ENCODE measurements around the gene NOS3. TPM values are rescaled to one million over a fixed set of nuclear protein-coding genes. Genes with fewer than 3 reads are reported as not detected.

The NOS3 gene
- total and polyA plus RNA-seq, 8 donors: 7.5 to 21.8 (median 10.4) TPM

DNA sequence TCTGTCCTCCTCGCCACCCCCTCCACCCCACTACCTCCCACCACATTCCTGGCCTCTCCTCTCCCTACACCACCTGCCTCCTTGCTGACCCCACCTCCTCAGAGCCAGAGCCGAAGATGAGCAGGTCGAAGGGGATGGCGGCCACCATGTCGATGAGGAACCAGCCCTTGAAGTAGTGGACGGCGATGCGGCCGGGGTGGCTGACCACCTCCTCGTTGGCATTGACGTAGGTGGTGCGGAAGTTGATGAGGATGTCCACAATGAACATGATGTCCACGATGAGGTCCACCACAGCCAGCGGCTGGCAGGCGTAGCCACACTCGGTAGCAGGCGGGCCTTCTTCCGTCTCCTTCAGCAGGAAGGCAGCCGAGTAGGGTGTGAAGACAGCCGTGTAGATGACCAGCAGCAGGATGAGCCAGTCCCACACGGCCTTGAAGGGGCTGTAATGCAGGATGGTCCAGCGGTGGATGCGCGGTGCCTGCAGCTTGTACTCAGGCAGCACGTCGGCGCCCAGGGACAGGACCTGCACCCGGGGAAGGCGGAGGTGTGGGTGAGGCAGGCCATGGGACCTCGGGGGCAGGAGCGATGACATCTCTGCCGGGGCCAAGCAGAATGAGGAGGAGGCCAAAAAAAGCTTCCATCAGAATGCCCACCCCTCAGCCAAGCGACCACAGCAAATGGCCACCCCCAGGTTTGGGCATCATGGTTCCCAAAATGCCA is 38.3 kb upstream of the NOS3 start:
- no peaks in the 10 kb centered on the region for H3K36me3 ChIP-seq
- no peaks in the 10 kb centered on the region for H3K9me3 ChIP-seq
- H3K4me1 ChIP-seq: peaks cover 0 to 4% of the 10 kb centered on the region in 2 donors
- H3K27ac ChIP-seq: no peak overlapping the region
- TF ChIP-seq CTCF (IDR thresholded peaks at IDR 0.05): no peak
- intact Hi-C loops (cut with DNase I): no loop called here
- peaks cover 8 to 68% of the 10 kb centered on the region in 2 donors for H3K27me3 ChIP-seq
- ATAC-seq: no peak
- H3K4me3 ChIP-seq: no peak overlapping the region
- DNase-seq: peak in 1 of 4 donors; percentile 71

GRCh38 chr7:150953061-150953997 is 37.5 kb upstream of the NOS3 start:
- Histone ChIP-seq H3K27ac (no peak overlapping the region), H3K27me3 (peaks cover 0 to 68% of the 10 kb centered on the region in 2 donors), H3K9me3 (no peaks in the 10 kb centered on the region), H3K4me1 (peaks cover 0 to 4% of the 10 kb centered on the region in 2 donors), H3K4me3 (no peak overlapping the region), H3K36me3 (no peaks in the 10 kb centered on the region)
- DNase-seq (peak in 1 of 4 donors; percentile 63), ATAC-seq (no peak)
- TF ChIP-seq CTCF (IDR thresholded peaks at IDR 0.05): no peak
- intact Hi-C loops (cut with DNase I): no loop called here

GRCh38 chr7:150954201-150954985 is 36.4 kb upstream of the NOS3 start:
- DNase-seq (peak in 1 of 4 donors; percentile 45), ATAC-seq (no peak)
- Histone ChIP-seq H3K27me3 (peaks cover 0 to 71% of the 10 kb centered on the region in 2 donors), H3K4me1 (peaks cover 0 to 4% of the 10 kb centered on the region in 2 donors), H3K4me3 (no peak overlapping the region), H3K27ac (no peak overlapping the region), H3K36me3 (no peaks in the 10 kb centered on the region), H3K9me3 (no peaks in the 10 kb centered on the region)
- TF ChIP-seq CTCF (IDR thresholded peaks at IDR 0.05): no peak
- intact Hi-C loops (cut with DNase I): no loop called here

- peaks cover 0 to 4% of the 10 kb centered on the region in 2 donors for H3K4me1 ChIP-seq
- H3K27me3 ChIP-seq: peaks cover 0 to 74% of the 10 kb centered on the region in 2 donors
- no peaks in the 10 kb centered on the region for H3K36me3 ChIP-seq
- ATAC-seq (peak; percentile 5), DNase-seq (no peak)
- H3K27ac ChIP-seq: no peak overlapping the region
- intact Hi-C loops (cut with DNase I): no loop called here
- H3K9me3 ChIP-seq: no peaks in the 10 kb centered on the region
- H3K4me3 ChIP-seq: no peak overlapping the region
- no peak for TF ChIP-seq CTCF (IDR thresholded peaks at IDR 0.05)
Observed at GRCh38 chr7:150954986-150955518, 35.8 kb upstream of the NOS3 start.

Measured in left lung (tissue), 10 donors.